Lower leg skin (tissue), 4 donors: ENCODE data around the gene TBC1D9. TPM values are rescaled to one million over a fixed set of nuclear protein-coding genes. Genes with fewer than 3 reads are reported as not detected.

Source experiments
- DNase-seq, 2 donors: peaks; one replicate each; pipeline ENCODE4 v3.0.0-alpha.2; 2019; ENCODE audit warnings: low spot score in 2 of 2
- H3K4me3 ChIP-seq: fragments of 200-600 bp; sonication (generic); 2 replicates; pipeline ENCODE4 v1.5.1; 2017; ENCODE audit warnings: mild to moderate bottlenecking, low read depth; ENCODE audit not compliant: poor library complexity, severe bottlenecking
- POLR2A ChIP-seq, 2 donors: fragments of 450-650 bp; IDR thresholded peaks; one replicate each; pipeline ENCODE4 v1.6.1; 2016 to 2017; ENCODE audit warnings: antibody characterized with exemption in 2 of 2, mild to moderate bottlenecking in 1 of 2, moderate library complexity in 1 of 2
- WGBS, 2 donors: methylation state at CpG; one replicate each; pipeline ENCODE4 v1.1.5; 2018; 5-methylcytosine and 5-hydroxymethylcytosine counted together
- intact Hi-C: fragments of 100-400 bp; cut with DNase I; formaldehyde crosslinking; loops from one replicate; pipeline ENCODE4 v1.15.0; 2023; ENCODE audit warnings: low total_unique reads
- total RNA-seq, 4 donors: library from RNA; depleted of rRNA; stranded (reverse); fragments of >200 nt; gene quantifications; one replicate each; pipeline ENCODE4 v1.1.0, GENCODE V29; 2016
- TF ChIP-seq, protein P1 (sequence below), 3 donors: fragments of 450-650 bp; IDR thresholded peaks; one replicate each; pipeline ENCODE4 v1.5.1; 2016; ENCODE audit warnings: antibody characterized with exemption in 3 of 3, mild to moderate bottlenecking in 3 of 3, moderate library complexity in 2 of 3

Gene TBC1D9
- total RNA-seq, 4 donors from 2014 or later: 5.7 to 13.0 (median 7.3) TPM

DNA sequence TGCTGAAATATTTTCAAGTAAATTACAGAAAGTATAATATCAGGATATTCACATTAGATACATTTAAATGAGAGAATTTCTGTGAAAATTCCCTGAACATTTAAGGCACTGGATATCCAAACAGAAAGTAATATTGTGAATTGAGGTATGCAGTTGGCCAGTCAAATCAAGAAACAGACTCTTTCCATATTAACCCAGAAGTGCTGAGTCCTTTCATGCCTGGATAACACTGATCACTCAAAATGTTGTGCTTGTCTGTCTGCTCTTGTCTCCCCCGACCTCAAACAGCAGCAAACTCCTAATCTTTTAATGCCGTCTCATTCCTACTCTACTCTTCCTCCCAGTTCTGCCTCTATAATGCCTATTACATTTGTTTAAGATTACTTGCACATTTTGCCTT is 51.2 kb downstream of the TBC1D9 start:
- intact Hi-C loops: no loop called here
- H3K4me3 ChIP-seq: no peak overlapping the region
- 89 to 96% methylated on average over 2 of the region's 2 CpGs for WGBS, 2 donors
- TF ChIP-seq POLR2A (IDR thresholded peaks at IDR 0.05): no peak
- TF ChIP-seq, protein P1, sequence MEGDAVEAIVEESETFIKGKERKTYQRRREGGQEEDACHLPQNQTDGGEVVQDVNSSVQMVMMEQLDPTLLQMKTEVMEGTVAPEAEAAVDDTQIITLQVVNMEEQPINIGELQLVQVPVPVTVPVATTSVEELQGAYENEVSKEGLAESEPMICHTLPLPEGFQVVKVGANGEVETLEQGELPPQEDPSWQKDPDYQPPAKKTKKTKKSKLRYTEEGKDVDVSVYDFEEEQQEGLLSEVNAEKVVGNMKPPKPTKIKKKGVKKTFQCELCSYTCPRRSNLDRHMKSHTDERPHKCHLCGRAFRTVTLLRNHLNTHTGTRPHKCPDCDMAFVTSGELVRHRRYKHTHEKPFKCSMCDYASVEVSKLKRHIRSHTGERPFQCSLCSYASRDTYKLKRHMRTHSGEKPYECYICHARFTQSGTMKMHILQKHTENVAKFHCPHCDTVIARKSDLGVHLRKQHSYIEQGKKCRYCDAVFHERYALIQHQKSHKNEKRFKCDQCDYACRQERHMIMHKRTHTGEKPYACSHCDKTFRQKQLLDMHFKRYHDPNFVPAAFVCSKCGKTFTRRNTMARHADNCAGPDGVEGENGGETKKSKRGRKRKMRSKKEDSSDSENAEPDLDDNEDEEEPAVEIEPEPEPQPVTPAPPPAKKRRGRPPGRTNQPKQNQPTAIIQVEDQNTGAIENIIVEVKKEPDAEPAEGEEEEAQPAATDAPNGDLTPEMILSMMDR (IDR thresholded peaks at IDR 0.05): no peak
- no peak for DNase-seq

DNA sequence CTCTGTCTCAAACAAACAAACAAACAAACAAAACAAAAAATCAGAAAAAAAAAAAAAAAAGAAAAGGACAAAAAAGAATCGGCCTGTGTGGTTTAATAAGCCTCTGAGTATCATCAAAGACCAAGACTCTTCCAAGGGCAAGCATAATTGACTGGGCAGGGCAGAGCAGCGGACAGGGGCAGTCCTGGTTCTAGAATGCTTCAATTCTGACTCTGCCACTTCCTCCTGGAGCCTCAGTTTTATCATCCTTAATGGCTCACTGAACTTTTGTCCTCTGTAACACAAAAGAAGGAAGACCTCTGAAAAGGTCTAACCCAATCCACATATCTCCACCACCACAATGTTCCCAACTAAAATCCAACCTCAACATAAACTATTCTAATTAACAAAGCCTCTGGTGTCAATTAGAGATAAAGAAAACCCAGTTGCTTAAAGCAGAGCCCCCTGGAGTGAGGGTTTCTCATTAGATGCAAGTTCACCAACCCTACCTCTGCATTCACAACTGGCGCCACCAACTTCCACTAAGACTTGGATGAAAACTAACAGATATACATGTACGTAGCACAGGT is 51.7 kb downstream of the TBC1D9 start:
- intact Hi-C loops: no loop called here
- no peak for DNase-seq
- TF ChIP-seq, protein P1 (IDR thresholded peaks at IDR 0.05): no peak
- no peak for TF ChIP-seq POLR2A (IDR thresholded peaks at IDR 0.05)
- WGBS, 2 donors: 94 to 97% methylated on average over 4 of the region's 4 CpGs
- H3K4me3 ChIP-seq: no peak overlapping the region

DNA sequence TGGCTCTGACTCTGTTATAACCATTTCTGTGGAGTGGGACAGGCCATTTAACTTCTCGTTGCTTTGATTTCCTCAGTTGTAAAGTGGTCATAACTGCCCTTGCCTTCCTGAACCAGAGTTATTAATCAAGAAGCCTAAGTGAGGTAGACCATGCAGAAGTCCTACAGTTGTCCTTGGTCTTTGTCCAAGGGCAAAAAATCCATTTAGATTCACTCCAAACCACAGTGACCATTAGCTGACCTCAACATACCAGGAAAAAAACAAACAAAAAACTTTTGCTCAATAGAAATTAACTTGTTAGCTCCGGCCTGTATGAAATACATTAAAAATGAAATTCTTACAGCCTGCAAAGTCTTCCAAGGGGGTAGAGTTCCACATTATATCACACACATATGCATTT is 52.7 kb downstream of the TBC1D9 start:
- DNase-seq: no peak

DNA sequence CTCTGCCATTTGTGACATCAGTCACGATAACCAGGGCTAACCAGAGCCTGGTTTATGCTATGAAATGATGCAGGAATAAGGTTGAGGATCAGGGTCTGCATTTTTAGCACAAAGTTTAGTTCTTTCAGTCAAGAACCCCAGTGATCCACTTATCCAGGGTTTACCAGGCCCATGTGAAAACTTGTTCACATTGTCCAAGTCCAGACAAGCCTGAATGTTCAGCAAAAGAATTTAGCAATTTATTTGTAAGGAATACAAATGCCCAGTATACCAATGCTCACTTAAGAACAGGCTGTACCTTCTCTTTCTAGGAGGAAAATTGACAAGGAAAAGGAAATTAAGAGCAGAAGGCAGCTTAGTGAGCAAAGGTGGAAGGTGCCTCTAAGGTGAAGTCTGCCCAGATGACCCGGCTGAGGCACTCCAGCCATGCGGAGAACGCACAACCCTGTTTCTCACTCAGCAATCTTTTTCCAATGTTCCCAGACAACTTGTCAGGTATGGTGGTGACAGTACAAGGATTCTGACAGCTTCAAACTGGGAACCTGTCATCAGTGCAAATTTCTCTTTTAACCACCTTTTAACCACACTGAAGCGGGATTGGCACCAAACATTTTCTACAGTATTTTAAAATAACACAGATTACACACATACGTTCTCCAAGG is 54.0 kb downstream of the TBC1D9 start:
- TF ChIP-seq, protein P1 (IDR thresholded peaks at IDR 0.05): no peak
- no peak for TF ChIP-seq POLR2A (IDR thresholded peaks at IDR 0.05)
- no peak for DNase-seq
- WGBS, 2 donors: 64 to 83% methylated on average over 6 of the region's 6 CpGs
- intact Hi-C loops: no loop called here
- H3K4me3 ChIP-seq: no peak overlapping the region

More for the DNA sequence above, 52.7 kb downstream of the TBC1D9 start:
- intact Hi-C loops: no loop called here
- WGBS, 2 donors: 70 to 77% methylated on average over 2 of the region's 2 CpGs
- TF ChIP-seq POLR2A (IDR thresholded peaks at IDR 0.05): no peak
- TF ChIP-seq, protein P1 (IDR thresholded peaks at IDR 0.05): no peak
- H3K4me3 ChIP-seq: no peak overlapping the region

GRCh38 chr4:140701071-140701470 is 55.1 kb downstream of the TBC1D9 start:
- DNase-seq: no peak
- H3K4me3 ChIP-seq: no peak overlapping the region
- TF ChIP-seq POLR2A (IDR thresholded peaks at IDR 0.05): no peak
- TF ChIP-seq, protein P1 (IDR thresholded peaks at IDR 0.05): no peak
- 86 to 90% methylated on average over 6 of the region's 6 CpGs for WGBS, 2 donors
- intact Hi-C loops: no loop called here
